Measurements from ENCODE around the gene CH25H. TPM values are rescaled to one million over a fixed set of nuclear protein-coding genes. Genes with fewer than 3 reads are reported as not detected.
"Not testable (repeated sequence)": the region's sequence is repeated elsewhere in the genome, so short reads cannot be mapped to it uniquely, and the experiment has no call there.

Gene CH25H
- total RNA-seq, 1 donor from 2014 or later = 0.10 TPM

DNA sequence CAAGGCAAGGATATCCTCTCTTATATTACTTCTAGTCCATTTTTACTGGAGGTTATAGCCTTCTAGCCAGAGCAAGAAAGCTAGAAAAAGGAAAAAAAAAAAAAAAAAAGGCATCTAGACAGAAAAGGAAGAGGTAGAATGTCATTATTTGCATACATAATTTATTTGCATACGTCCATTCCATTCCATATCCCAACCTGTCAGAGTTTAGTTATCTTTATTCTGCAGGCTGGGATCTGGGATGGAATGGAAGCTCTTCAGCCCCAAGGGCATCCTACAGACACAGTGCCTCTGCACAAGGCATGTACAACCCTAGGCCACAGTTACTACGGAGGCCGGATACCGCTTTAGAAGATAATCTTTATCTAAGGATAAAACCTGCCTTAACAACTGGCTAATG is 9.6 kb downstream of the CH25H start:
- no peak for DNase-seq (ENCODE audit: low read depth)

DNA sequence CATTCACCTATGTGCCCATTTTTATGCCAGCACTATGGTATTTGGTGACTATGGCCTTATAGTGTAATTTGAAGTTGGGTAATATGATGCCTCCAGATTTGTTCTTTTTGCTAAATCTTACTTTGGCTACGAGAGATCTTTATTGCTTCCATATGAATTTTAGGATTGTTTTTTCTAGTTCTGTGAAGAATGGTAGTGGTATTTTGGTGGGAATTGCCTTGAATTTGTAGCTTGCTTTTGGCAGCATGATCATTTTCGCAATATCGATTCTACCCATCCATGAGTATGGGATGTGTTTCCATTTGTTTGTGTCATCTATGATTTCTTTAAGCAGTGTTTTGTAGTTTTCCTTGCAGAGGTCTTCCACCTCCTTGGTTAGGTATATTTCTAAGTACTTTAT is 15.8 kb downstream of the CH25H start:
- DNase-seq (ENCODE audit: low read depth) = not testable (repeated sequence)

GRCh38 chr10:89189211-89189734 is 17.8 kb downstream of the CH25H start:
- no peak for DNase-seq (ENCODE audit: low read depth)

GRCh38 chr10:89185658-89186057 is 21.5 kb downstream of the CH25H start:
- no peak for DNase-seq (ENCODE audit: low read depth)

DNA sequence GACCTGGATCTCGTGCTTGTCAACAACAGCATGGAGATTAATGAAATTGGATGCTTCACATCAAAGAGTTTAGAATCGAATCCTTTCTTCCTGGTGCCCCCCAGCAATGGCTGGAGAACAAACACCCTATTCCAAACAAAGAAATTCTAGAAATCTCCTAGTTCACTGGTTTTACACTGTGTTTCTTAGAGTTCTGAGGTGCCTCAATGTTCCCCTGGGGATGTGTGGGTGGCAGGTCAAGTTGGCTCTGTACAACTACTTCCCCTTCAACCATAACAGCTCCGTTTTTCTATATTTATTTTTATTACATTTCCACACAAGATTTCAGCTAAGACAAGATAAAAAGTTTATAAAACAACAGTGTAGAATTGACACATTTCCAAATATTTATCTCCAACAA is 22.5 kb downstream of the CH25H start:
- DNase-seq (ENCODE audit: low read depth) = no peak

- DNase-seq (ENCODE audit: low read depth) = no peak
Measured at GRCh38 chr10:89183571-89183970, 23.5 kb downstream of the CH25H start.

GRCh38 chr10:89182894-89183293 is 24.2 kb downstream of the CH25H start:
- DNase-seq (ENCODE audit: low read depth) = no peak

GRCh38 chr10:89175816-89176215 is 31.3 kb downstream of the CH25H start:
- DNase-seq (ENCODE audit: low read depth) = no peak

DNA sequence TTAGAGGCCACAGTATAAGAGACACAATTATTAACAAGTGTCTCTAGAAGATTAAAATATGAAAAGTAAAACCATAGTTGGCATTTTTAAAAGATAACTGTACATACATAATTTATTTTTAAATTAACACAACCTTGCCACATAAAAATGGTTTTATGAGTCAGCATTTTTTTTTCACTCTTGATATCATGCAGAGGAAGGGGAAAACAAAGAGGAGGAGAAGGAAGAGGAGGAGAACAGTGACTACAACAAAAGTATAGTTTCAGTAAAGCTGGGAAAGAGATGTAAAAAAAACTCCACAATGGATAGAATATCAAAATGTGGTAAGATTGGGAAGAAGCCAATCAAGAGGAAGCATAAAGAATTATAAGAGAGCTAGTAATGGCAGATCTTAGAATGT is 34.0 kb downstream of the CH25H start:
- no peak for DNase-seq (ENCODE audit: low read depth)

DNA sequence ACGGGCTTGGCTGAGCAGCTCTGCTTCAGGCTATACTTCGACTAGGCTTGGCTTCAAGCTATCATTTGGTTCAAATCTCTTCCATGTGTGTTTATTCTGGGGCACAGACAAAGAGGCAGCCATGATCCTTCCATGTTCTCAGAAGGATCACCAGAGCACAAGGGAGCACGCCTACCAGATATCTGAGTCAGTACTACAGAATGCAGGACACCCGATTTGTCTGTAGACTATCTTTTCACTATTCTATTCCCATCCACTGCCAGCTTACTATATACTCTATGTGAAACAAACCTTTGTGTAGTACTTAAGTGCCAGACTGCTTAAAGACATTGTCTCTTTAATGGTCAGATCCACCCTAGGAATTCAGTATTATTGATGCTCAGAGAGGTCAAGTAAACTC is 35.1 kb downstream of the CH25H start:
- no peak for DNase-seq (ENCODE audit: low read depth)

GRCh38 chr10:89171263-89171872 is 35.7 kb downstream of the CH25H start:
- DNase-seq (ENCODE audit: low read depth) = peak; percentile 47

DNA sequence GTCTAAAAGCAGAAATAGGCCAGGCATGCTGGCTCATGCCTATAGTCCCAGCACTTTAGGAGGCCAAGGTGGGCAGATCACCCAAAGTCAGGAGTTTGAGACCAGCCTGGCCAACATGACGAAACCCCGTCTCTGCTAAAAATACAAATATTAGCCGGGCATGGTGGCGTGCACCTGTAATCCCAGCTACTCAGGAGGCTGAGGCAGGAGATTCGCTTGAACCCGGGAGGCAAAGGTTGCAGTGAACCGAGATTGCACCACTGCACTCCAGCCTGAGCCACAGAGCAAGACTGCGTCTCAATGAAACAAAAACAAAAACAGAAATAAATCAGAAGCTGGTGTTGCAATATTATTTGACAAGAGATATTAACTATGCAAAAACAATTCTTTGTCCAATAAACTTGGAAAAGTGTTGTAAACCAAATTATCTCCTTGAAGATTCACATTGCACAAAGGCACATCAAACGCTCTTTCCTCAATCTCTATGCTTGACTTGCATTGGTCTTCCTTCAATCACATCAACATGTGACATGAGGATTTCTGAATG is 38.7 kb downstream of the CH25H start:
- not testable (repeated sequence) for DNase-seq (ENCODE audit: low read depth)

DNA sequence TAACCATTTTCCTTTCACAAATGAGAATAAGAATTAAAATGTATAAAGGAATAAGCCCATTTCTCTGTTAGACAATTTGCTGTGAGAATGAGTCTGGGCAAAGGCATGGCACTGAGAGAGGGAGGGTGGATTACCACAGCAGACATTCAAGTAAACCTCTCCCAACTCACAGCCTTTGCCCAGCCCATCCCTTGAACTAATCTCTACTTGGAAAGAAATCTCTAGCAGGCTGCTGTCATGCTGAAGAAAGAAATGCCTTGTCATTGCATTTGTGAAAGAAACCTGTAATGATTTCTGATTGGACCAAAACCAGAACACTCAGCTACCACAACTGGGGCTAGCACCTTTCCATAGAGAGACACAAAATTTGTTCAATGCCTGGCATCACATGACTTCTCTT is 39.2 kb downstream of the CH25H start:
- no peak for DNase-seq (ENCODE audit: low read depth)

GRCh38 chr10:89165923-89166322 is 41.2 kb downstream of the CH25H start:
- DNase-seq (ENCODE audit: low read depth) = peak; percentile 20

DNA sequence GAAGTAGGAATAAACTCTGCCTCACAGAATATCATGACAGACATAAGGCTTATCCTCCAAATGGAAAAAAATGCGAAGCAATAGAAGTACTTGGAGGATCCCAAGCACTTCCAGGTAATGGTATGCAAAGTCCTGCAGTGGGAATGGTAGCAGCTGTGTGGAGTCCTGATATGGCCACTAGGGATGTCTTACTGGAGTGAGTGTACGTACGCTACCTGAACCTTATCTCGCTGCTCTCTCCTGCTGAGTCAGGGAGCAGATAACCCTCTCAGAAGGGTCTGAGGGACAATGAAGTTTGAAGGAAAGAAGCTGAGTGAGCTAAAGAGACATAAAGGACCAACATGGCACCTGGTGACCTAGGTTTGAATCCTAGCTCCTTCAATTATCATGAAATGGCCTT is 42.2 kb downstream of the CH25H start:
- DNase-seq (ENCODE audit: low read depth) = no peak

GRCh38 chr10:89164080-89164479 is 43.0 kb downstream of the CH25H start:
- DNase-seq (ENCODE audit: low read depth) = no peak

- no peak for DNase-seq (ENCODE audit: low read depth)
Measured at GRCh38 chr10:89163265-89163995, 43.7 kb downstream of the CH25H start.

GRCh38 chr10:89162596-89162995 is 44.5 kb downstream of the CH25H start:
- no peak for DNase-seq (ENCODE audit: low read depth)

- DNase-seq (ENCODE audit: low read depth) = no peak
Measured at GRCh38 chr10:89160339-89160738, 46.8 kb downstream of the CH25H start.

DNA sequence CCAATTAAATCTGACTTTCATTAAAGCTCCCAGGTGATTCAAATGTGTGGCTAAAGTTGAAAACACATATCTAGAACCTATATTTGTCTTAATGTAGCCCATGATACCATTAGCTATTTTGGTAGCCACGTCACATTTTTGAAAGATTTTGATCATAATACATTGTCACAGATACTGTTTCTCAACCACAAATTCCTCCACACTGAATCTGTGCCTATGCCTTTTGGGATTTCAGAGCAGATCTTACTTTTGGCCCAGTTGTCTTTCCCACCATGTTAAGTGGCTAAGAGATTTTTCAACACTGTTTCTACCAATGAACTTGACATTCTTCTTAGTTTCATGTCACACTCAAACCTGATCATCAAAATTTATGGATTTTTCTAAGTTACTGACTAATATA is 47.4 kb downstream of the CH25H start:
- no peak for DNase-seq (ENCODE audit: low read depth)

GRCh38 chr10:89159316-89159715 is 47.8 kb downstream of the CH25H start:
- DNase-seq (ENCODE audit: low read depth) = no peak

GRCh38 chr10:89158446-89158845 is 48.7 kb downstream of the CH25H start:
- DNase-seq (ENCODE audit: low read depth) = peak; percentile 66

DNA sequence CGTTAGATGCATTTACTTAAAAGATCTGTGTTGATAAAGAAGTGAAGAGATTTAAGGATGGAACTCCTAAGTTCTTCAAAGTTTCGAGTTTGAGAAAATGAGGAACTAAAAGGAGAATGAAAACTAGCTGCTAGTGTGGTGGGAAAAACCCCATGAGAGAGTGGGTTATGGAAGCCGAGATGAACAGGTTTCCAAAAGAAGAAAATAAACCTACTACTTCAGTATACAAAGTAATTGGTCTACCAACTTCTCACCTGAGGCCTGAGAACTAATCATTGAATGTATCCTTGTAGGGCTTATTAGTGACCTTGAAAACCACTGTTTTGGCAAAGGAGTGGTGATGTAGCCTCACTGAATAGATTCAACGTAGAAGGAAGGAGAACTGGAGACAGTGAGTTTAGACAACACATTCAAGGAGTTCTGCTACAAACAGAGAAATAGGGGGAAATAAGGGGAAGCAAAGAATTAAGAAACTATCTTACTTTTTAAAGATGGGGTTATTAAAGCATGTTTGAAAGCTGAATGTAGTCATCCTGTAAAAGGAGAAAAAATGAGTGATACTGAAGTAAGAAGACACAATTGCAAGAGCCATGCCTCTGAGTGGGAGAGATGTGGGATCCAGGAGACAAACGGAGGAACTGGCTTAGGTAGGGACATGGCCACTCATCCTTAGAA is 50.8 kb downstream of the CH25H start:
- no peak for DNase-seq (ENCODE audit: low read depth)
